Prostate gland (tissue), 2 donors: ENCODE measurements around the gene RYR1. TPM values are rescaled to one million over a fixed set of nuclear protein-coding genes. Genes with fewer than 3 reads are reported as not detected.
"Not testable (repeated sequence)": the region's sequence is repeated elsewhere in the genome, so short reads cannot be mapped to it uniquely, and the experiment has no call there.

ENCODE experiments used
- DNase-seq: peaks from one replicate; pipeline ENCODE4 v3.0.0-alpha.2; 2019; ENCODE audit warnings: low spot score
- H3K27ac ChIP-seq, 2 donors: fragments of 200-600 bp; sonication (generic); 2 replicates each; pipeline ENCODE4 v1.5.1; 2017 to 2019
- H3K27me3 ChIP-seq: fragments of 200-600 bp; sonication (generic); replicated peaks from 2 replicates; pipeline ENCODE4 v1.5.1; 2019; ENCODE audit not compliant: insufficient read depth
- H3K36me3 ChIP-seq, 2 donors: fragments of 200-600 bp; sonication (generic); 1 replicate in 1 of 2; 2 replicates in 1 of 2; pipeline versions ENCODE4 v1.5.1 to v1.8.1; 2017 to 2019
- H3K4me1 ChIP-seq: fragments of 200-600 bp; sonication (generic); replicated peaks from 2 replicates; pipeline ENCODE4 v1.5.1; 2019
- H3K4me3 ChIP-seq, 2 donors: fragments of 200-600 bp; sonication (generic); 2 replicates each; pipeline ENCODE4 v1.5.1; 2017 to 2019
- H3K9me3 ChIP-seq: fragments of 200-600 bp; sonication (generic); 2 replicates; pipeline ENCODE4 v1.5.1; 2017
- CTCF ChIP-seq, 4 experiments: fragments of 200-600 bp in 2 of 4; fragments of 450-650 bp in 2 of 4; sonication (generic) in 2 of 4; IDR thresholded peaks; 1 replicate in 3 of 4; 2 replicates in 1 of 4; pipeline ENCODE4 v1.5.1; 2016 to 2019; ENCODE audit warnings: antibody characterized with exemption in 4 of 4, mild to moderate bottlenecking in 2 of 4, moderate library complexity in 2 of 4
- POLR2A ChIP-seq: fragments of 450-650 bp; IDR thresholded peaks from one replicate; pipeline ENCODE4 v1.6.1; 2016; ENCODE audit warnings: antibody characterized with exemption, mild to moderate bottlenecking
- POLR2AphosphoS5 ChIP-seq: sonication (generic); formaldehyde crosslinking; IDR thresholded peaks from one replicate; pipeline ENCODE4 v1.6.1; 2017; ENCODE audit warnings: antibody characterized with exemption
- WGBS: methylation state at CpG from one replicate; pipeline ENCODE4 v1.1.5; 2018; 5-methylcytosine and 5-hydroxymethylcytosine counted together
- intact Hi-C: fragments of 100-400 bp; cut with DNase I; formaldehyde crosslinking; loops from one replicate; pipeline ENCODE4 v1.14.2; 2022
- total RNA-seq, 2 donors: library from RNA; depleted of rRNA; stranded (reverse); fragments of >200 nt; gene quantifications; one replicate each; pipeline ENCODE4 v1.1.0, GENCODE V29; 2016

RYR1 gene
- total RNA-seq, 2 donors from 2014 or later = 5.7 to 8.6 TPM

GRCh38 chr19:38507551-38508127, 74.1 kb downstream of the RYR1 start:
- no peaks in the 10 kb centered on the region for H3K27me3 ChIP-seq
- no peaks in the 10 kb centered on the region for H3K9me3 ChIP-seq
- intact Hi-C loops = no loop called here
- DNase-seq = no peak
- no peak overlapping the region for H3K4me3 ChIP-seq
- H3K4me1 ChIP-seq = no peaks in the 10 kb centered on the region
- TF ChIP-seq POLR2A (no peak), POLR2AphosphoS5 (no peak), CTCF (IDR thresholded peaks at IDR 0.05) (no peak)
- no peaks in the 10 kb centered on the region for H3K36me3 ChIP-seq
- H3K27ac ChIP-seq = no peak overlapping the region
- 75% methylated on average over 12 of the region's 12 CpGs for WGBS

- no peak for TF ChIP-seq POLR2A
- TF ChIP-seq POLR2AphosphoS5 = no peak
- TF ChIP-seq CTCF (IDR thresholded peaks at IDR 0.05) = no peak
- Histone ChIP-seq H3K36me3 (no peaks in the 10 kb centered on the region), H3K4me1 (no peaks in the 10 kb centered on the region), H3K27ac (no peak overlapping the region), H3K4me3 (no peak overlapping the region), H3K9me3 (no peaks in the 10 kb centered on the region), H3K27me3 (no peaks in the 10 kb centered on the region)
- 71% methylated on average over 6 of the region's 6 CpGs for WGBS
- no peak for DNase-seq
- intact Hi-C loops = no loop called here
Measured at GRCh38 chr19:38508507-38508906, 75.0 kb downstream of the RYR1 start.

- H3K4me1 ChIP-seq = no peaks in the 10 kb centered on the region
- H3K27ac ChIP-seq = no peak overlapping the region
- no peaks in the 10 kb centered on the region for H3K27me3 ChIP-seq
- intact Hi-C loops = no loop called here
- no peaks in the 10 kb centered on the region for H3K9me3 ChIP-seq
- H3K4me3 ChIP-seq = no peak overlapping the region
- H3K36me3 ChIP-seq = no peaks in the 10 kb centered on the region
- TF ChIP-seq POLR2AphosphoS5 (no peak), CTCF (IDR thresholded peaks at IDR 0.05) (no peak), POLR2A (no peak)
- no peak for DNase-seq
- WGBS = 87% methylated on average over 2 of the region's 2 CpGs
Measured at GRCh38 chr19:38509027-38509426, 75.5 kb downstream of the RYR1 start.

GRCh38 chr19:38511074-38511708, 77.7 kb downstream of the RYR1 start:
- Histone ChIP-seq H3K27ac (no peak overlapping the region), H3K4me3 (no peak overlapping the region), H3K27me3 (no peaks in the 10 kb centered on the region), H3K36me3 (no peaks in the 10 kb centered on the region), H3K4me1 (no peaks in the 10 kb centered on the region), H3K9me3 (no peaks in the 10 kb centered on the region)
- intact Hi-C loops = no loop called here
- TF ChIP-seq POLR2A (no peak), POLR2AphosphoS5 (no peak), CTCF (IDR thresholded peaks at IDR 0.05) (no peak)
- no peak for DNase-seq
- 79% methylated on average over 10 of the region's 10 CpGs for WGBS

GRCh38 chr19:38512277-38512676, 78.8 kb downstream of the RYR1 start:
- H3K4me1 ChIP-seq = no peaks in the 10 kb centered on the region
- no peaks in the 10 kb centered on the region for H3K9me3 ChIP-seq
- H3K4me3 ChIP-seq = no peak overlapping the region
- H3K36me3 ChIP-seq = no peaks in the 10 kb centered on the region
- WGBS = 87% methylated on average over 19 of the region's 19 CpGs
- no peaks in the 10 kb centered on the region for H3K27me3 ChIP-seq
- TF ChIP-seq POLR2AphosphoS5 (no peak), CTCF (IDR thresholded peaks at IDR 0.05) (no peak), POLR2A (no peak)
- no peak overlapping the region for H3K27ac ChIP-seq
- no peak for DNase-seq
- intact Hi-C loops = no loop called here

- H3K36me3 ChIP-seq, H3K27me3 ChIP-seq, H3K27ac ChIP-seq, intact Hi-C loops, H3K4me1 ChIP-seq, H3K9me3 ChIP-seq, DNase-seq, H3K4me3 ChIP-seq: not testable (repeated sequence)
- WGBS = 88% methylated on average over 6 of the region's 6 CpGs
Measured at GRCh38 chr19:38513156-38513555, 79.7 kb downstream of the RYR1 start.
